Thoracic aorta (tissue), 2 donors: ENCODE results near the gene NRXN3. TPM values are rescaled to one million over a fixed set of nuclear protein-coding genes. Genes with fewer than 3 reads are reported as not detected.

Source experiments
- ATAC-seq: fragments of 150-250 bp; one replicate; pipeline ENCODE4 v1.8.0; 2017; ENCODE audit warnings: low read depth; ENCODE audit not compliant: insufficient number of reproducible peaks, low FRiP score
- DNase-seq: peaks from one replicate; pipeline ENCODE4 v3.0.0-alpha.2; 2020; ENCODE audit warnings: low spot score
- H3K27ac ChIP-seq, 2 donors: fragments of 200-600 bp; sonication (generic); 1 replicate in 1 of 2; 2 replicates in 1 of 2; pipeline ENCODE4 v1.5.1; 2016; ENCODE audit warnings: mild to moderate bottlenecking in 2 of 2, moderate library complexity in 2 of 2
- H3K27me3 ChIP-seq: fragments of 200-600 bp; sonication (generic); replicated peaks from 2 replicates; pipeline ENCODE4 v1.6.0; 2016; ENCODE audit warnings: mild to moderate bottlenecking; ENCODE audit not compliant: insufficient read depth
- H3K36me3 ChIP-seq: fragments of 200-600 bp; sonication (generic); one replicate; pipeline ENCODE4 v1.5.1; 2016
- H3K4me1 ChIP-seq, 2 donors: fragments of 200-600 bp; sonication (generic); 1 replicate in 1 of 2; 2 replicates in 1 of 2; pipeline versions ENCODE4 v1.5.1 to v1.6.0; 2016; ENCODE audit warnings: low read depth in 2 of 2, mild to moderate bottlenecking in 1 of 2; ENCODE audit not compliant: control insufficient read depth in 1 of 2
- H3K4me3 ChIP-seq: fragments of 200-600 bp; sonication (generic); 2 replicates; pipeline ENCODE4 v1.5.1; 2016; ENCODE audit warnings: mild to moderate bottlenecking
- H3K9me3 ChIP-seq: fragments of 200-600 bp; sonication (generic); 2 replicates; pipeline ENCODE4 v1.5.1; 2016
- total RNA-seq, 2 donors: library from RNA; depleted of rRNA; stranded (reverse); fragments of >200 nt; gene quantifications; one replicate each; pipeline versions ENCODE4 v1.1.0 to v1.2.3, GENCODE V29; 2016
- TF ChIP-seq, protein P1 (sequence below): fragments of 200-600 bp; sonication (generic); IDR thresholded peaks from one replicate; pipeline ENCODE4 v1.5.1; 2019; ENCODE audit warnings: antibody characterized with exemption

NRXN3 gene
- total RNA-seq, 2 donors from 2014 or later = 5.6 to 33.3 TPM

- ATAC-seq (no peak), DNase-seq (no peak)
- TF ChIP-seq, protein P1, sequence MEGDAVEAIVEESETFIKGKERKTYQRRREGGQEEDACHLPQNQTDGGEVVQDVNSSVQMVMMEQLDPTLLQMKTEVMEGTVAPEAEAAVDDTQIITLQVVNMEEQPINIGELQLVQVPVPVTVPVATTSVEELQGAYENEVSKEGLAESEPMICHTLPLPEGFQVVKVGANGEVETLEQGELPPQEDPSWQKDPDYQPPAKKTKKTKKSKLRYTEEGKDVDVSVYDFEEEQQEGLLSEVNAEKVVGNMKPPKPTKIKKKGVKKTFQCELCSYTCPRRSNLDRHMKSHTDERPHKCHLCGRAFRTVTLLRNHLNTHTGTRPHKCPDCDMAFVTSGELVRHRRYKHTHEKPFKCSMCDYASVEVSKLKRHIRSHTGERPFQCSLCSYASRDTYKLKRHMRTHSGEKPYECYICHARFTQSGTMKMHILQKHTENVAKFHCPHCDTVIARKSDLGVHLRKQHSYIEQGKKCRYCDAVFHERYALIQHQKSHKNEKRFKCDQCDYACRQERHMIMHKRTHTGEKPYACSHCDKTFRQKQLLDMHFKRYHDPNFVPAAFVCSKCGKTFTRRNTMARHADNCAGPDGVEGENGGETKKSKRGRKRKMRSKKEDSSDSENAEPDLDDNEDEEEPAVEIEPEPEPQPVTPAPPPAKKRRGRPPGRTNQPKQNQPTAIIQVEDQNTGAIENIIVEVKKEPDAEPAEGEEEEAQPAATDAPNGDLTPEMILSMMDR = no peak
- Histone ChIP-seq H3K27ac (no peak overlapping the region), H3K4me3 (no peak overlapping the region), H3K9me3 (no peaks in the 10 kb centered on the region), H3K4me1 (no peaks in the 10 kb centered on the region), H3K36me3 (no peaks in the 10 kb centered on the region), H3K27me3 (no peaks in the 10 kb centered on the region)
These were observed 188.4 kb downstream of the NRXN3 start for GRCh38 chr14:78358591-78358990.

DNA sequence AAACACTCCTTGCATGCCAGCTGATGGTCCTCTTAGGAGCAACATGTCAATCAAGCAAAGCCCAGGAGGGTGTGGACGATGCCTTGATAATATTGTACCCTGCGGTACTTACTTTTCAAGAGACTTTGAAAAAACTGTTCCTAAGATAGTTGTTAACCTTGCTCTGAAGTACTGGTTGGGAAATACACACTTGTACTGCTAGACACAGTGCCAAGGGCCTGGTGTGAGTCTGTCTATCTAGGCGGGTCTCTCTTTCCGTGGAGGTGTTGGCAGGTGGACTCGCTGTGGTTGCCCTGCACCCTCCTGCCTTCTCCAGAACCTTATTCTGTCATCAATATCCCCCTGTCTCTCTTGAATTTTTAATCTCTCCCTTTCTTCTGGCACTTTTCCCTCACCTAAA lies 189.4 kb downstream of the NRXN3 start:
- TF ChIP-seq, protein P1 = no peak
- H3K4me3 ChIP-seq = no peak overlapping the region
- no peak overlapping the region for H3K27ac ChIP-seq
- no peaks in the 10 kb centered on the region for H3K9me3 ChIP-seq
- H3K36me3 ChIP-seq = no peaks in the 10 kb centered on the region
- no peaks in the 10 kb centered on the region for H3K27me3 ChIP-seq
- no peaks in the 10 kb centered on the region for H3K4me1 ChIP-seq
- no peak for ATAC-seq
- no peak for DNase-seq

GRCh38 chr14:78363008-78363407 lies 192.8 kb downstream of the NRXN3 start:
- Histone ChIP-seq H3K36me3 (no peaks in the 10 kb centered on the region), H3K27me3 (no peaks in the 10 kb centered on the region), H3K4me1 (no peaks in the 10 kb centered on the region), H3K27ac (no peak overlapping the region), H3K9me3 (no peaks in the 10 kb centered on the region), H3K4me3 (no peak overlapping the region)
- DNase-seq (no peak), ATAC-seq (no peak)
- TF ChIP-seq, protein P1 = no peak

DNA sequence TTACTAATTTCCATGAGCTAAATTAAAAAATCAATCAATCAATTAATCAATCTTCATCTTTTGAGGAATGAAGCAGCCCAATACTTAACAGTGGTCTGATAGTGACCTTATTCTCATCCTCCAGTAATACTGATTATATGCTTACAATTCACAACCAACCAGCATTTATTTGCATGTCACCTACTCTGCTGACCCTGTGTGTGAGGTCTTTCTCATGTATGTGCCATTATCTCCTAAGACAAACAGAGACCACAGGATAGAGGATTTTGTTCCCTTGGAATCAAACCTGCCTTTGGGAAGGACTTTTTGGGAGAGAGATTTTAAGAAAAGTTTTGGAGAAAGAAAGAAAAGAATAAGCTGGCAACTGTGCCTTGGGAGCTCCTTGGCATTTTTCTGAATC lies 197.2 kb downstream of the NRXN3 start:
- H3K36me3 ChIP-seq = no peaks in the 10 kb centered on the region
- TF ChIP-seq, protein P1 = no peak
- H3K27ac ChIP-seq = no peak overlapping the region
- DNase-seq (no peak), ATAC-seq (no peak)
- no peaks in the 10 kb centered on the region for H3K9me3 ChIP-seq
- H3K4me1 ChIP-seq = no peaks in the 10 kb centered on the region
- no peaks in the 10 kb centered on the region for H3K27me3 ChIP-seq
- no peak overlapping the region for H3K4me3 ChIP-seq

DNA sequence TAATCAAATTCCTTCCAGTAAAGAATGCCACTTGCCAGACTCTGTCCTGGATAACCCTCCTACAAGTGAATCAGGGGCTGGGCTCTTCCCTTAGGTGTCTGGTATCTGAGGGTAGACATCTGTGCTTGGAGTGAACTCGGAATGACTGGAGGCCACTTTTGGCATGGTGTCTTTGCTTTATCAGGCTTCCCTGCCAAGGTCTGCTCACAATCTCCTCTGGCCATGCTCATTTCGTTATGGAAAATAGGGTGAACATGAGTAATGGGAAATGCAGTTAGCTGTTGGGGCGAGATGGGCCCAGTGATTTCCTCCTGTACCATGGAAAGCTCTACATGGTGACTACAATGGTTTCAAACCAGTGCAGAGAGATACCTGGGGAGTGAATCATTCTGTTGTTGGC lies 212.9 kb downstream of the NRXN3 start:
- no peaks in the 10 kb centered on the region for H3K4me1 ChIP-seq
- TF ChIP-seq, protein P1 = no peak
- ATAC-seq (no peak), DNase-seq (no peak)
- no peak overlapping the region for H3K4me3 ChIP-seq
- H3K27ac ChIP-seq = no peak overlapping the region
- no peaks in the 10 kb centered on the region for H3K9me3 ChIP-seq
- no peaks in the 10 kb centered on the region for H3K27me3 ChIP-seq
- H3K36me3 ChIP-seq = no peaks in the 10 kb centered on the region
